Caki2 (cell line): Measurements from ENCODE around the gene CAP2. TPM values are rescaled to one million over a fixed set of nuclear protein-coding genes. Genes with fewer than 3 reads are reported as not detected.
"Not testable (repeated sequence)": the region's sequence is repeated elsewhere in the genome, so short reads cannot be mapped to it uniquely, and the experiment has no call there.

Source experiments
- DNase-seq: peaks from one replicate; pipeline ENCODE4 v3.0.0-alpha.2; 2015; ENCODE audit warnings: low read depth
- in situ Hi-C: cut with HindIII; loops from 2 replicates; pipeline ENCODE4 v1.10.0; 2016; ENCODE audit warnings: low sequenced_read_pairs, low pct_unique_long_range_greater_than_20kb, mixed read lengths
- total RNA-seq: library from RNA; depleted of rRNA; stranded (reverse); fragments of >200 nt; shearing (Covaris generic); gene quantifications from 2 replicates; pipeline ENCODE4 v1.2.3, GENCODE V29; 2014; ENCODE audit warnings: low replicate concordance

CAP2 gene
- total RNA-seq, 1 experiment from 2014 or later = 16.5 TPM

GRCh38 chr6:17393892-17394631 lies 667 bp downstream of the CAP2 start:
- in situ Hi-C loops = no loop called here
- DNase-seq = peak; percentile 78

GRCh38 chr6:17395112-17395511 lies 1.7 kb downstream of the CAP2 start:
- DNase-seq = no peak
- in situ Hi-C loops = no loop called here

GRCh38 chr6:17396256-17396655 lies 2.9 kb downstream of the CAP2 start:
- in situ Hi-C loops = no loop called here
- DNase-seq = no peak

GRCh38 chr6:17397764-17398194 lies 4.4 kb downstream of the CAP2 start:
- no peak for DNase-seq
- in situ Hi-C loops = no loop called here

GRCh38 chr6:17405181-17405943 lies 12.0 kb downstream of the CAP2 start:
- in situ Hi-C loops, DNase-seq: not testable (repeated sequence)

GRCh38 chr6:17405944-17406245 lies 12.5 kb downstream of the CAP2 start:
- in situ Hi-C loops = no loop called here
- DNase-seq = no peak

GRCh38 chr6:17408081-17408480 lies 14.7 kb downstream of the CAP2 start:
- no peak for DNase-seq
- in situ Hi-C loops = no loop called here

- in situ Hi-C loops = no loop called here
- DNase-seq = no peak
Measured at GRCh38 chr6:17410281-17410680, 16.9 kb downstream of the CAP2 start.

GRCh38 chr6:17413313-17413750 lies 19.9 kb downstream of the CAP2 start:
- DNase-seq = peak; percentile 68

GRCh38 chr6:17414395-17414794 lies 21.0 kb downstream of the CAP2 start:
- in situ Hi-C loops, DNase-seq: not testable (repeated sequence)

More at GRCh38 chr6:17413313-17413750, 19.9 kb downstream of the CAP2 start:
- in situ Hi-C loops = no loop called here

- no peak for DNase-seq
- in situ Hi-C loops = no loop called here
Measured at GRCh38 chr6:17415321-17415720, 21.9 kb downstream of the CAP2 start.

GRCh38 chr6:17416806-17417205 lies 23.4 kb downstream of the CAP2 start:
- no peak for DNase-seq
- in situ Hi-C loops = no loop called here

- in situ Hi-C loops = no loop called here
- peak; percentile 86 for DNase-seq
Measured at GRCh38 chr6:17417817-17418216, 24.4 kb downstream of the CAP2 start.

GRCh38 chr6:17418281-17419188 lies 25.1 kb downstream of the CAP2 start:
- in situ Hi-C loops = no loop called here
- DNase-seq = no peak

- no peak for DNase-seq
- in situ Hi-C loops = no loop called here
Measured at GRCh38 chr6:17419189-17419575, 25.8 kb downstream of the CAP2 start.

- in situ Hi-C loops = no loop called here
- DNase-seq = no peak
Measured at GRCh38 chr6:17420368-17420767, 27.0 kb downstream of the CAP2 start.

GRCh38 chr6:17421406-17421805 lies 28.0 kb downstream of the CAP2 start:
- no peak for DNase-seq
- in situ Hi-C loops = no loop called here

GRCh38 chr6:17423026-17423425 lies 29.6 kb downstream of the CAP2 start:
- DNase-seq = no peak
- in situ Hi-C loops = no loop called here

- in situ Hi-C loops = no loop called here
- DNase-seq = no peak
Measured at GRCh38 chr6:17427062-17427461, 33.7 kb downstream of the CAP2 start.
